ENCODE measurements around the gene AMBRA1.

- TF ChIP-seq CTCF (IDR thresholded peaks at IDR 0.05) (no peak), POLR2AphosphoS5 (IDR thresholded peaks at IDR 0.05) (no peak), POLR2A (IDR thresholded peaks at IDR 0.05) (no peak), EP300 (IDR thresholded peaks at IDR 0.05; ENCODE audit: low read depth) (no peak)
Observed at GRCh38 chr11:46388619-46389449, 205.0 kb downstream of the AMBRA1 start.

Measured in transverse colon (tissue), 4 donors.